B cell (primary cell): ENCODE results near the gene LRRC47. TPM values are rescaled to one million over a fixed set of nuclear protein-coding genes. Genes with fewer than 3 reads are reported as not detected.

ENCODE experiments used
- ATAC-seq: fragments of 200-7000 bp; cut with Tn5 transposase; one replicate; pipeline ENCODE4 v1.10.0; 2021; ENCODE audit warnings: low read depth, mild to moderate bottlenecking, moderate number of reproducible peaks, moderate library complexity
- CTCF ChIA-PET: fragments of 350-600 bp; sonication (Branson Sonifier 250); formaldehyde crosslinking; loops from one replicate; lab custom pipeline; 2021; ENCODE audit warnings: antibody characterized with exemption, inconsistent platforms; lab: Charles Lee
- POLR2A ChIA-PET: fragments of 350-600 bp; sonication (Branson Sonifier 250); formaldehyde crosslinking; loops from one replicate; lab custom pipeline; 2021; ENCODE audit warnings: antibody characterized with exemption; lab: Charles Lee
- DNase-seq: peaks from one replicate; pipeline ENCODE4 v3.0.0; 2013
- H2AFZ ChIP-seq: 2 replicates; pipeline ENCODE4 v1.6.1; 2012; ENCODE audit warnings: mild to moderate bottlenecking, low read depth, low read length; ENCODE audit not compliant: insufficient read depth, poor library complexity, severe bottlenecking
- H3K27ac ChIP-seq, 2 donors: 1 replicate in 1 of 2; 2 replicates in 1 of 2; pipeline ENCODE4 v1.5.1; 2012 to 2013; ENCODE audit warnings: low read length in 2 of 2, mild to moderate bottlenecking in 2 of 2, moderate library complexity in 1 of 2
- H3K27me3 ChIP-seq, 4 experiments: fragments of 200-600 bp in 1 of 4; sonication (generic) in 1 of 4; replicated peaks in 1 of 4; 1 replicate in 2 of 4; 2 replicates in 2 of 4; pipeline versions ENCODE4 v1.6.1 to v1.7.0; 2013 to 2016; ENCODE audit warnings: low read length in 3 of 4, mild to moderate bottlenecking in 2 of 4, mixed read lengths in 1 of 4, moderate library complexity in 1 of 4; ENCODE audit not compliant: insufficient read depth in 4 of 4, control insufficient read depth in 3 of 4; ENCODE audit errors: control extremely low read depth in 1 of 4
- H3K36me3 ChIP-seq, 2 experiments: replicated peaks in 1 of 2; 1 replicate in 1 of 2; 2 replicates in 1 of 2; pipeline versions ENCODE4 v1.6.1 to v1.7.1; 2013; ENCODE audit warnings: low read length in 1 of 2; ENCODE audit not compliant: insufficient read depth in 2 of 2, control insufficient read depth in 1 of 2; ENCODE audit errors: control extremely low read depth in 1 of 2, extremely low read depth in 1 of 2
- H3K4me1 ChIP-seq, 2 donors: fragments of 200-600 bp in 1 of 2; sonication (generic) in 1 of 2; 1 replicate in 1 of 2; 2 replicates in 1 of 2; pipeline versions ENCODE4 v1.5.1 to v1.6.1; 2013 to 2017; ENCODE audit warnings: low read length in 2 of 2; ENCODE audit not compliant: control insufficient read depth in 2 of 2, insufficient read depth in 2 of 2
- H3K4me2 ChIP-seq: replicated peaks from 2 replicates; pipeline ENCODE3; 2012; ENCODE audit warnings: mild to moderate bottlenecking, low read depth, low read length; ENCODE audit not compliant: poor library complexity, severe bottlenecking
- H3K4me3 ChIP-seq, 5 experiments: fragments of 200-600 bp in 1 of 5; sonication (generic) in 1 of 5; 1 replicate in 3 of 5; 2 replicates in 2 of 5; pipeline versions ENCODE4 v1.5.1 to v1.7.0; 2011 to 2016; ENCODE audit warnings: low read length in 4 of 5, mild to moderate bottlenecking in 4 of 5, low read depth in 2 of 5, control low read depth in 1 of 5, moderate library complexity in 1 of 5; ENCODE audit not compliant: insufficient read depth in 1 of 5; ENCODE audit errors: control extremely low read depth in 1 of 5, extremely low read depth in 1 of 5
- H3K79me2 ChIP-seq: fragments of 200-600 bp; sonication (generic); one replicate; pipeline ENCODE4 v1.6.0; 2016; ENCODE audit warnings: low read length; ENCODE audit not compliant: control insufficient read depth, insufficient read depth
- H3K9ac ChIP-seq: fragments of 200-600 bp; sonication (generic); 2 replicates; pipeline ENCODE4 v1.6.1; 2017; ENCODE audit warnings: mild to moderate bottlenecking, low read length, moderate library complexity
- H3K9me3 ChIP-seq, 3 donors: one replicate each; pipeline versions ENCODE4 v1.6.1 to v1.7.1; 2013; ENCODE audit warnings: low read length in 2 of 3; ENCODE audit not compliant: control insufficient read depth in 2 of 3, insufficient read depth in 1 of 3; ENCODE audit errors: control extremely low read depth in 1 of 3
- H4K20me1 ChIP-seq: 2 replicates; pipeline ENCODE4 v1.6.0; 2012; ENCODE audit warnings: mild to moderate bottlenecking, low read length; ENCODE audit not compliant: insufficient read depth, control insufficient read depth, poor library complexity, severe bottlenecking
- H3K27ac Mint-ChIP-seq: one replicate; pipeline ENCODE4 v1.8.0; 2021; ENCODE audit warnings: mixed read lengths
- H3K27me3 Mint-ChIP-seq: one replicate; pipeline ENCODE4 v1.8.0; 2021; ENCODE audit warnings: mixed read lengths
- H3K4me1 Mint-ChIP-seq: one replicate; pipeline ENCODE4 v1.8.0; 2021; ENCODE audit warnings: mixed read lengths
- H3K4me3 Mint-ChIP-seq: one replicate; pipeline ENCODE4 v1.8.0; 2021; ENCODE audit warnings: mixed read lengths
- H3K9me3 Mint-ChIP-seq: one replicate; pipeline ENCODE4 v1.8.0; 2022; ENCODE audit warnings: mixed read lengths; ENCODE audit not compliant: insufficient read depth
- CTCF ChIP-seq: fragments of 200-600 bp; IDR thresholded peaks from one replicate; pipeline ENCODE4 v1.8.0; 2022; ENCODE audit warnings: antibody characterized with exemption, mild to moderate bottlenecking
- EZH2 ChIP-seq: IDR thresholded peaks from 2 replicates; pipeline ENCODE4 v1.6.1; 2012; ENCODE audit warnings: borderline replicate concordance, low read depth, mild to moderate bottlenecking, moderate library complexity, low read length; ENCODE audit not compliant: insufficient read depth, poor library complexity, severe bottlenecking
- WGBS: methylation state at CpG from one replicate; pipeline ENCODE4 v1.1.5; 2013; ENCODE audit warnings: missing lambda C conversion rate; ENCODE audit not compliant: insufficient coverage; 5-methylcytosine and 5-hydroxymethylcytosine counted together
- intact Hi-C: fragments of 100-400 bp; cut with micrococcal nuclease; formaldehyde crosslinking; loops from one replicate; pipeline ENCODE4 v1.10.0; 2022
- polyA plus RNA-seq: library from polyadenylated mRNA; depleted of rRNA; stranded (reverse); fragments of >200 nt; gene quantifications from 2 replicates; pipeline ENCODE4 v1.2.3, GENCODE V29; 2012
- total RNA-seq, 2 donors: library from RNA; stranded (reverse); fragments of 120-200 nt in 1 of 2; gene quantifications; 1 replicate in 1 of 2; 2 replicates in 1 of 2; pipeline versions ENCODE4 v1.2.3 to v1.2.4, GENCODE V29; 2013 to 2022

Gene LRRC47
- total and polyA plus RNA-seq, 2 donors (not counting 1 experiment from before 2014, with no cell fraction given) = 16.7 to 48.2 TPM

- Histone ChIP-seq H2AFZ (no peak overlapping the region), H3K4me1 (peaks cover 14 to 24% of the 10 kb centered on the region in 2 donors), H3K4me3 (no peak overlapping the region), H4K20me1 (no peaks in the 10 kb centered on the region), H3K36me3 (no peaks in the 10 kb centered on the region), H3K27me3 (no peaks in the 10 kb centered on the region), H3K79me2 (no peaks in the 10 kb centered on the region), H3K9ac (no peak overlapping the region), H3K4me2 (no peak overlapping the region), H3K9me3 (no peaks in the 10 kb centered on the region), H3K27ac (no peak overlapping the region)
- no peak overlapping the region for H3K27ac Mint-ChIP-seq
- TF ChIP-seq EZH2 (no peak), CTCF (no peak)
- ATAC-seq (no peak), DNase-seq (no peak)
- POLR2A ChIA-PET = no interaction called here
- no peaks in the 10 kb centered on the region for H3K9me3 Mint-ChIP-seq
- 93% methylated on average over 15 of the region's 16 CpGs for WGBS
- H3K4me1 Mint-ChIP-seq = peaks cover 13% of the 10 kb centered on the region
- CTCF ChIA-PET = no interaction called here
- H3K4me3 Mint-ChIP-seq = peak overlapping the region; percentile 55
- intact Hi-C loops = no loop called here
- peaks cover 16% of the 10 kb centered on the region for H3K27me3 Mint-ChIP-seq
Observed at GRCh38 chr1:3770047-3770765, 26.1 kb downstream of the LRRC47 start.

- intact Hi-C loops = no loop called here
- Mint-ChIP-seq H3K27me3 (peaks cover 25% of the 10 kb centered on the region), H3K4me1 (peaks cover 10% of the 10 kb centered on the region), H3K9me3 (no peaks in the 10 kb centered on the region), H3K27ac (no peak overlapping the region), H3K4me3 (no peak overlapping the region)
- TF ChIP-seq EZH2 (no peak), CTCF (no peak)
- H3K4me1 ChIP-seq = peaks cover 13 to 20% of the 10 kb centered on the region in 2 donors
- CTCF ChIA-PET = interaction anchor here (1.0 kb wide), 1 partner anchor 150 kb away, joined by 3 read pairs; no protein-coding TSS in a partner anchor
- no peaks in the 10 kb centered on the region for H3K36me3 ChIP-seq
- H3K27ac ChIP-seq = no peak overlapping the region
- H3K9me3 ChIP-seq = peaks cover 0 to 1% (median 0%) of the 10 kb centered on the region in 3 donors
- no peak overlapping the region for H3K4me3 ChIP-seq
- H3K9ac ChIP-seq = no peak overlapping the region
- ATAC-seq (no peak), DNase-seq (no peak)
- H3K27me3 ChIP-seq = no peaks in the 10 kb centered on the region
- POLR2A ChIA-PET = no interaction called here
- no peaks in the 10 kb centered on the region for H4K20me1 ChIP-seq
- no peak overlapping the region for H3K4me2 ChIP-seq
- H2AFZ ChIP-seq = no peak overlapping the region
- H3K79me2 ChIP-seq = no peaks in the 10 kb centered on the region
- WGBS = 69% methylated on average over 22 of the region's 22 CpGs
Observed at GRCh38 chr1:3768811-3769390, 27.4 kb downstream of the LRRC47 start.
